Uterus (tissue), 2 donors: Measurements from ENCODE around the gene HUWE1.

Experiments
- POLR2A ChIP-seq, 2 donors: fragments of 450-650 bp; IDR thresholded peaks; one replicate each; pipeline ENCODE4 v1.6.1; 2016; ENCODE audit warnings: antibody characterized with exemption in 2 of 2, mild to moderate bottlenecking in 1 of 2, moderate library complexity in 1 of 2
- TF ChIP-seq, protein P1 (sequence below), 4 experiments: fragments of 200-600 bp in 2 of 4; fragments of 450-650 bp in 2 of 4; sonication (generic) in 2 of 4; IDR thresholded peaks; one replicate each; pipeline ENCODE4 v1.5.1; 2016 to 2019; ENCODE audit warnings: antibody characterized with exemption in 4 of 4, mild to moderate bottlenecking in 2 of 4, moderate library complexity in 1 of 4

DNA sequence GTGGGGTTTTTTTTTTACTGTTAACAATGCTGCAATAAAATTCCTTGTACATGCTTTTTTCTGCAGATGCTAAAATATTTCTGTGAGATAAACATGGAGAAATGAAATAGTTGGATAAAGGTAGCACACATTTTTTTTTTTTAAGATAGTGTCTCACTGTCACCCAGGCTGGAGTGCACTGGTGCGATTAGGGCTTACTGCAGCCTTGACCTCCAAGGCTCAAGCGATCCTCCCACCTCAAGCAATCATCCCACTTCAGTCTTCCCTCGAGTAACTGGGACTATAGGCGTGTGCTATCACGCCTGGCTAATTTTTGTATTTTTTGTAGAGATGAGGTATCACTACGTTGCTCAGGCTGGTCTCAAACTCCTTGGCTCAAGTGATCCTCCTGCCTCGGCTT is 1.8 kb upstream of the HUWE1 start:
- no peak for TF ChIP-seq POLR2A (IDR thresholded peaks at IDR 0.05)
- TF ChIP-seq, protein P1, sequence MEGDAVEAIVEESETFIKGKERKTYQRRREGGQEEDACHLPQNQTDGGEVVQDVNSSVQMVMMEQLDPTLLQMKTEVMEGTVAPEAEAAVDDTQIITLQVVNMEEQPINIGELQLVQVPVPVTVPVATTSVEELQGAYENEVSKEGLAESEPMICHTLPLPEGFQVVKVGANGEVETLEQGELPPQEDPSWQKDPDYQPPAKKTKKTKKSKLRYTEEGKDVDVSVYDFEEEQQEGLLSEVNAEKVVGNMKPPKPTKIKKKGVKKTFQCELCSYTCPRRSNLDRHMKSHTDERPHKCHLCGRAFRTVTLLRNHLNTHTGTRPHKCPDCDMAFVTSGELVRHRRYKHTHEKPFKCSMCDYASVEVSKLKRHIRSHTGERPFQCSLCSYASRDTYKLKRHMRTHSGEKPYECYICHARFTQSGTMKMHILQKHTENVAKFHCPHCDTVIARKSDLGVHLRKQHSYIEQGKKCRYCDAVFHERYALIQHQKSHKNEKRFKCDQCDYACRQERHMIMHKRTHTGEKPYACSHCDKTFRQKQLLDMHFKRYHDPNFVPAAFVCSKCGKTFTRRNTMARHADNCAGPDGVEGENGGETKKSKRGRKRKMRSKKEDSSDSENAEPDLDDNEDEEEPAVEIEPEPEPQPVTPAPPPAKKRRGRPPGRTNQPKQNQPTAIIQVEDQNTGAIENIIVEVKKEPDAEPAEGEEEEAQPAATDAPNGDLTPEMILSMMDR (IDR thresholded peaks at IDR 0.05): no peak
